Neuronal stem cell (in vitro differentiated cells): ENCODE results near the gene DGKQ.
A peak's percentile ranks its signal among the peaks of the same experiment; 100 is the strongest.

ENCODE experiments used
- DNase-seq: peaks from one replicate; pipeline ENCODE4 v3.0.0-alpha.2; 2013; ENCODE audit warnings: low spot score
- H2AFZ ChIP-seq: one replicate; pipeline ENCODE4 v1.6.1; 2013; ENCODE audit warnings: mild to moderate bottlenecking, low read length, inconsistent platforms
- H2AK5ac ChIP-seq: 2 replicates; pipeline ENCODE4 v1.6.1; 2013; ENCODE audit warnings: low read depth, mild to moderate bottlenecking, inconsistent platforms, low read length, moderate library complexity, mixed read lengths
- H2BK120ac ChIP-seq: 2 replicates; pipeline ENCODE4 v1.6.1; 2013; ENCODE audit warnings: low read depth, mild to moderate bottlenecking, inconsistent platforms, low read length, moderate library complexity, mixed read lengths
- H2BK12ac ChIP-seq: one replicate; pipeline ENCODE4 v1.6.1; 2013; ENCODE audit warnings: low read length, inconsistent platforms
- H2BK15ac ChIP-seq: 2 replicates; pipeline ENCODE4 v1.6.1; 2013; ENCODE audit warnings: mild to moderate bottlenecking, low read length, inconsistent platforms, mixed read lengths
- H2BK5ac ChIP-seq: one replicate; pipeline ENCODE4 v1.6.1; 2013; ENCODE audit warnings: inconsistent platforms, mild to moderate bottlenecking, low read length, moderate library complexity
- H3K14ac ChIP-seq: one replicate; pipeline ENCODE4 v1.6.1; 2013; ENCODE audit warnings: low read length, inconsistent platforms
- H3K18ac ChIP-seq: 2 replicates; pipeline ENCODE4 v1.6.1; 2013; ENCODE audit warnings: low read length, inconsistent platforms
- H3K23ac ChIP-seq: 2 replicates; pipeline ENCODE4 v1.6.1; 2013; ENCODE audit warnings: low read depth, mild to moderate bottlenecking, mixed read lengths, low read length, inconsistent platforms; ENCODE audit not compliant: poor library complexity
- H3K27ac ChIP-seq: replicated peaks from 3 replicates; pipeline ENCODE4 v1.5.1; 2013; ENCODE audit warnings: low read length, inconsistent platforms
- H3K27me3 ChIP-seq, 3 experiments: 2 replicates each; pipeline ENCODE4 v1.6.1; 2013; ENCODE audit warnings: low read length in 3 of 3, mild to moderate bottlenecking in 2 of 3, inconsistent platforms in 1 of 3, low read depth in 1 of 3, mixed read lengths in 1 of 3, moderate library complexity in 1 of 3; ENCODE audit not compliant: control insufficient read depth in 3 of 3, insufficient read depth in 3 of 3
- H3K36me3 ChIP-seq, 2 donors: replicated peaks in 1 of 2; 2 replicates each; pipeline ENCODE4 v1.6.1; 2013; ENCODE audit warnings: low read length in 2 of 2; ENCODE audit not compliant: control insufficient read depth in 2 of 2, insufficient read depth in 2 of 2
- H3K4ac ChIP-seq: 2 replicates; pipeline ENCODE4 v1.6.1; 2013; ENCODE audit warnings: inconsistent platforms, mild to moderate bottlenecking, low read length, moderate library complexity
- H3K4me1 ChIP-seq, 2 donors: 1 replicate in 1 of 2; 2 replicates in 1 of 2; pipeline ENCODE4 v1.6.1; 2013; ENCODE audit warnings: low read length in 2 of 2, low read depth in 1 of 2; ENCODE audit not compliant: control insufficient read depth in 2 of 2, insufficient read depth in 1 of 2
- H3K4me2 ChIP-seq: one replicate; pipeline ENCODE4 v1.6.1; 2013; ENCODE audit warnings: mild to moderate bottlenecking, low read length, inconsistent platforms; ENCODE audit not compliant: insufficient read depth, poor library complexity, severe bottlenecking
- H3K4me3 ChIP-seq, 2 donors: 2 replicates each; pipeline ENCODE4 v1.5.1; 2013; ENCODE audit warnings: low read length in 2 of 2, mild to moderate bottlenecking in 2 of 2, inconsistent platforms in 1 of 2, moderate library complexity in 1 of 2
- H3K79me1 ChIP-seq: one replicate; pipeline ENCODE4 v1.6.1; 2013; ENCODE audit warnings: low read depth, mild to moderate bottlenecking, inconsistent platforms, low read length, moderate library complexity
- H3K9ac ChIP-seq: one replicate; pipeline ENCODE4 v1.6.1; 2013; ENCODE audit warnings: mild to moderate bottlenecking, low read depth, low read length, inconsistent platforms; ENCODE audit not compliant: poor library complexity
- H3K9me3 ChIP-seq, 2 donors: replicated peaks in 1 of 2; 2 replicates each; pipeline versions ENCODE3 to v1.6.1; 2013; ENCODE audit warnings: low read length in 2 of 2, mild to moderate bottlenecking in 2 of 2, inconsistent platforms in 1 of 2, low read depth in 1 of 2, mixed read lengths in 1 of 2, moderate library complexity in 1 of 2; ENCODE audit not compliant: control insufficient read depth in 2 of 2, insufficient read depth in 1 of 2
- H4K8ac ChIP-seq: one replicate; pipeline ENCODE4 v1.6.1; 2013; ENCODE audit warnings: low read depth, mild to moderate bottlenecking, inconsistent platforms, low read length, moderate library complexity
- H4K91ac ChIP-seq: one replicate; pipeline ENCODE4 v1.6.1; 2013; ENCODE audit warnings: low read length, low read depth, mild to moderate bottlenecking, inconsistent platforms; ENCODE audit not compliant: poor library complexity
- WGBS, 2 donors: extraction: QIAGEN DNeasy Blood & Tissue Kit; methylation state at CpG; one replicate each; pipeline ENCODE4 v1.1.7; 2013; ENCODE audit warnings: missing lambda C conversion rate in 2 of 2, mixed read lengths in 1 of 2; ENCODE audit not compliant: insufficient read length in 2 of 2, insufficient replicate concordance in 1 of 2; ENCODE audit errors: extremely low coverage in 2 of 2; 5-methylcytosine and 5-hydroxymethylcytosine counted together

DGKQ gene

GRCh38 chr4:926538-926937, 46.8 kb downstream of the DGKQ start:
- no peak overlapping the region for H3K23ac ChIP-seq
- H2AK5ac ChIP-seq, result no peak overlapping the region
- no peak overlapping the region for H2BK12ac ChIP-seq
- no peak overlapping the region for H3K4me2 ChIP-seq
- H3K4me1 ChIP-seq, result peaks cover 8% of the 10 kb centered on the region in 2 donors
- H3K18ac ChIP-seq, result no peak overlapping the region
- no peak overlapping the region for H3K14ac ChIP-seq
- no peak overlapping the region for H2BK5ac ChIP-seq
- peaks cover 23% of the 10 kb centered on the region for H3K79me1 ChIP-seq
- no peaks in the 10 kb centered on the region for H3K27me3 ChIP-seq
- DNase-seq, result peak; percentile 30
- H3K4ac ChIP-seq, result no peak overlapping the region
- H3K36me3 ChIP-seq, result peaks cover 0 to 9% of the 10 kb centered on the region in 2 donors
- H4K91ac ChIP-seq, result no peak overlapping the region
- H2BK15ac ChIP-seq, result no peak overlapping the region
- no peak overlapping the region for H3K4me3 ChIP-seq
- no peak overlapping the region for H2BK120ac ChIP-seq
- WGBS, 2 donors, result no CpG with 5 or more reads among the region's 17 CpGs
- peaks cover 0 to 2% of the 10 kb centered on the region in 2 donors for H3K9me3 ChIP-seq
- H3K9ac ChIP-seq, result no peak overlapping the region
- H4K8ac ChIP-seq, result no peak overlapping the region
- H2AFZ ChIP-seq, result no peak overlapping the region
- H3K27ac ChIP-seq, result no peak overlapping the region

GRCh38 chr4:925771-926500, 47.4 kb downstream of the DGKQ start:
- Histone ChIP-seq H3K14ac (no peak overlapping the region), H3K27ac (no peak overlapping the region), H2BK12ac (no peak overlapping the region), H3K18ac (no peak overlapping the region), H2AFZ (no peak overlapping the region), H3K4ac (no peak overlapping the region), H4K8ac (no peak overlapping the region), H2BK15ac (no peak overlapping the region), H3K4me2 (no peak overlapping the region), H2BK5ac (peak overlapping the region; percentile 35), H3K23ac (no peak overlapping the region), H3K9me3 (no peaks in the 10 kb centered on the region), H3K79me1 (peaks cover 17% of the 10 kb centered on the region), H3K4me3 (no peak overlapping the region), H3K9ac (no peak overlapping the region), H2AK5ac (peak overlapping the region; percentile 63), H2BK120ac (no peak overlapping the region), H4K91ac (no peak overlapping the region), H3K4me1 (peaks cover 3 to 5% of the 10 kb centered on the region in 2 donors), H3K27me3 (no peaks in the 10 kb centered on the region), H3K36me3 (peaks cover 0 to 9% of the 10 kb centered on the region in 2 donors)
- WGBS, 2 donors, result no CpG with 5 or more reads among the region's 26 CpGs
- DNase-seq, result no peak

GRCh38 chr4:925171-925570, 48.2 kb downstream of the DGKQ start:
- Histone ChIP-seq H2AFZ (no peak overlapping the region), H4K91ac (no peak overlapping the region), H3K9ac (no peak overlapping the region), H3K4me3 (no peak overlapping the region), H3K9me3 (no peaks in the 10 kb centered on the region), H4K8ac (no peak overlapping the region), H2BK12ac (no peak overlapping the region), H3K4me1 (no peaks in the 10 kb centered on the region), H3K18ac (no peak overlapping the region), H2BK15ac (no peak overlapping the region), H2AK5ac (no peak overlapping the region), H3K14ac (peak overlapping the region; percentile 71), H2BK5ac (no peak overlapping the region), H3K36me3 (peaks cover 0 to 9% of the 10 kb centered on the region in 2 donors), H2BK120ac (no peak overlapping the region), H3K27me3 (no peaks in the 10 kb centered on the region), H3K79me1 (peaks cover 10% of the 10 kb centered on the region), H3K4me2 (no peak overlapping the region), H3K27ac (no peak overlapping the region), H3K23ac (peak overlapping the region; percentile 80), H3K4ac (no peak overlapping the region)
- WGBS, 2 donors, result 100% methylated on average over 1 of the region's 9 CpGs
- DNase-seq, result no peak

- DNase-seq, result no peak
- Histone ChIP-seq H3K4me3 (no peak overlapping the region), H3K14ac (no peak overlapping the region), H4K91ac (no peak overlapping the region), H3K27ac (no peak overlapping the region), H2BK5ac (no peak overlapping the region), H3K27me3 (no peaks in the 10 kb centered on the region), H3K79me1 (peaks cover 11% of the 10 kb centered on the region), H3K36me3 (peaks cover 0 to 9% of the 10 kb centered on the region in 2 donors), H3K4ac (no peak overlapping the region), H2BK120ac (no peak overlapping the region), H3K23ac (no peak overlapping the region), H2BK12ac (no peak overlapping the region), H3K4me1 (no peaks in the 10 kb centered on the region), H3K4me2 (no peak overlapping the region), H4K8ac (no peak overlapping the region), H3K18ac (no peak overlapping the region), H2AK5ac (no peak overlapping the region), H3K9ac (no peak overlapping the region), H2AFZ (no peak overlapping the region), H2BK15ac (no peak overlapping the region), H3K9me3 (no peaks in the 10 kb centered on the region)
- WGBS, 2 donors, result no CpG with 5 or more reads among the region's 18 CpGs
Observed at GRCh38 chr4:924107-925096, 49.0 kb downstream of the DGKQ start.
